H1 (cell line): ENCODE results near the gene CLIC3. TPM values are rescaled to one million over a fixed set of nuclear protein-coding genes. Genes with fewer than 3 reads are reported as not detected.

Source experiments
- CTCF ChIA-PET: fragments of 300-600 bp; sonication (Branson Sonifier 250); formaldehyde crosslinking; loops from one replicate; lab custom pipeline; 2021; ENCODE audit not compliant: partially characterized antibody; lab: Charles Lee
- POLR2A ChIA-PET: fragments of 300-600 bp; sonication (Branson Sonifier 250); formaldehyde crosslinking; loops from one replicate; lab custom pipeline; 2021; ENCODE audit warnings: inconsistent platforms; ENCODE audit not compliant: partially characterized antibody; lab: Charles Lee
- DNase-seq, 2 experiments: peaks; one replicate each; pipeline versions ENCODE4 v3.0.0 to v3.0.0-alpha.2; 2010 to 2022; ENCODE audit warnings: low spot score in 2 of 2, low read depth in 1 of 2, mixed read lengths in 1 of 2
- FAIRE-seq: peaks from 2 replicates; lab custom pipeline; 2011; peaks lifted over from hg19 to GRCh38; lab: Jason Lieb, UNC
- H2AFZ ChIP-seq: 2 replicates; pipeline ENCODE4 v1.8.1; 2012; ENCODE audit warnings: low read length, inconsistent platforms
- H2AK5ac ChIP-seq: 2 replicates; pipeline ENCODE4 v1.6.1; 2013; ENCODE audit warnings: low read depth, low read length
- H2BK120ac ChIP-seq: replicated peaks from 2 replicates; pipeline ENCODE3; 2013; ENCODE audit warnings: low read depth, low read length, inconsistent platforms
- H2BK12ac ChIP-seq: 2 replicates; pipeline ENCODE4 v1.6.1; 2013; ENCODE audit warnings: low read depth, low read length
- H2BK15ac ChIP-seq: 2 replicates; pipeline ENCODE4 v1.6.1; 2013; ENCODE audit warnings: low read length
- H2BK20ac ChIP-seq: 2 replicates; pipeline ENCODE4 v1.6.1; 2013; ENCODE audit warnings: low read length
- H2BK5ac ChIP-seq: 2 replicates; pipeline ENCODE4 v1.6.1; 2013; ENCODE audit warnings: low read depth, low read length
- H3K14ac ChIP-seq: 2 replicates; pipeline ENCODE4 v1.6.1; 2013; ENCODE audit warnings: inconsistent platforms; ENCODE audit not compliant: insufficient read length
- H3K18ac ChIP-seq: 2 replicates; pipeline ENCODE4 v1.6.1; 2013; ENCODE audit warnings: low read length; ENCODE audit errors: extremely low read depth
- H3K23ac ChIP-seq: 2 replicates; pipeline ENCODE4 v1.6.1; 2013; ENCODE audit warnings: inconsistent platforms; ENCODE audit not compliant: insufficient read length
- H3K23me2 ChIP-seq: 2 replicates; pipeline ENCODE4 v1.6.1; 2013; ENCODE audit warnings: low read depth, low read length
- H3K27ac ChIP-seq: 2 replicates; pipeline ENCODE4 v1.6.1; 2011; ENCODE audit warnings: low read depth, low read length, inconsistent platforms
- H3K27me3 ChIP-seq, 4 experiments: replicated peaks in 1 of 4; 1 replicate in 1 of 4; 2 replicates in 3 of 4; pipeline versions ENCODE4 v1.6.1 to v1.8.1; 2011 to 2013; ENCODE audit warnings: low read length in 3 of 4, mild to moderate bottlenecking in 3 of 4, inconsistent platforms in 2 of 4, mixed read lengths in 2 of 4, moderate library complexity in 1 of 4; ENCODE audit not compliant: control insufficient read depth in 3 of 4, insufficient read depth in 3 of 4; ENCODE audit errors: extremely low read depth in 1 of 4
- H3K36me3 ChIP-seq, 4 experiments: 2 replicates each; pipeline versions ENCODE4 v1.6.1 to v1.8.1; 2011 to 2013; ENCODE audit warnings: mild to moderate bottlenecking in 4 of 4, low read length in 3 of 4, moderate library complexity in 2 of 4, control low read depth in 1 of 4, inconsistent platforms in 1 of 4; ENCODE audit not compliant: insufficient read depth in 4 of 4, control insufficient read depth in 2 of 4
- H3K4ac ChIP-seq: replicated peaks from 2 replicates; pipeline ENCODE3; 2013; ENCODE audit warnings: low read length, low read depth, mixed read lengths, inconsistent platforms; ENCODE audit not compliant: insufficient read length
- H3K4me1 ChIP-seq, 4 experiments: replicated peaks in 1 of 4; 1 replicate in 1 of 4; 2 replicates in 3 of 4; pipeline versions ENCODE4 v1.6.1 to v1.8.1; 2011 to 2013; ENCODE audit warnings: low read length in 3 of 4, inconsistent platforms in 2 of 4, mixed read lengths in 1 of 4; ENCODE audit not compliant: insufficient read depth in 4 of 4, control insufficient read depth in 3 of 4
- H3K4me2 ChIP-seq, 2 experiments: 2 replicates each; pipeline versions ENCODE4 v1.6.1 to v1.8.1; 2011 to 2013; ENCODE audit warnings: low read depth in 2 of 2, low read length in 2 of 2, control low read depth in 1 of 2, inconsistent platforms in 1 of 2, mild to moderate bottlenecking in 1 of 2; ENCODE audit not compliant: insufficient read depth in 1 of 2
- H3K4me3 ChIP-seq, 4 experiments: fragments of 200-600, 300-600 bp in 1 of 4; sonication (generic), shearing (Covaris generic), sonication (Bioruptor Twin) in 1 of 4; 2 replicates each; pipeline versions ENCODE4 v1.5.1 to v1.8.1; 2011 to 2016; ENCODE audit warnings: low read length in 4 of 4, low read depth in 3 of 4, control low read depth in 2 of 4, inconsistent platforms in 2 of 4, mild to moderate bottlenecking in 2 of 4, mixed read lengths in 1 of 4, moderate library complexity in 1 of 4; ENCODE audit not compliant: insufficient read depth in 2 of 4; ENCODE audit errors: extremely low read depth in 1 of 4
- H3K56ac ChIP-seq: replicated peaks from 2 replicates; pipeline ENCODE3; 2013; ENCODE audit warnings: low read depth, mild to moderate bottlenecking, mixed read lengths, low read length, inconsistent platforms; ENCODE audit not compliant: insufficient read length
- H3K79me1 ChIP-seq: 2 replicates; pipeline ENCODE4 v1.6.1; 2013; ENCODE audit warnings: low read depth, low read length, control low read depth
- H3K79me2 ChIP-seq, 2 experiments: 2 replicates each; pipeline versions ENCODE4 v1.6.1 to v1.8.1; 2012 to 2013; ENCODE audit warnings: low read length in 2 of 2, mild to moderate bottlenecking in 2 of 2, inconsistent platforms in 1 of 2; ENCODE audit not compliant: insufficient read depth in 2 of 2, control insufficient read depth in 1 of 2
- H3K9ac ChIP-seq, 4 experiments: replicated peaks in 1 of 4; 1 replicate in 1 of 4; 2 replicates in 3 of 4; pipeline versions ENCODE4 v1.6.1 to v1.8.1; 2011 to 2013; ENCODE audit warnings: low read depth in 3 of 4, low read length in 3 of 4, control low read depth in 2 of 4, mild to moderate bottlenecking in 2 of 4, moderate library complexity in 2 of 4, inconsistent platforms in 1 of 4; ENCODE audit errors: extremely low read depth in 1 of 4
- H3K9me3 ChIP-seq, 2 experiments: 2 replicates each; pipeline versions ENCODE4 v1.6.1 to v1.8.1; 2012 to 2013; ENCODE audit warnings: mild to moderate bottlenecking in 2 of 2, moderate library complexity in 2 of 2, control low read depth in 1 of 2, inconsistent platforms in 1 of 2, low read depth in 1 of 2, low read length in 1 of 2, mixed read lengths in 1 of 2; ENCODE audit not compliant: insufficient read depth in 2 of 2
- H4K20me1 ChIP-seq, 2 experiments: replicated peaks in 1 of 2; 2 replicates each; pipeline versions ENCODE3 to v1.8.1; 2011 to 2013; ENCODE audit warnings: inconsistent platforms in 2 of 2, low read length in 2 of 2, mild to moderate bottlenecking in 1 of 2; ENCODE audit not compliant: insufficient read depth in 2 of 2, control insufficient read depth in 1 of 2
- H4K5ac ChIP-seq: 2 replicates; pipeline ENCODE4 v1.6.1; 2013; ENCODE audit warnings: low read length, low read depth, mixed read lengths, inconsistent platforms; ENCODE audit not compliant: insufficient read length
- H4K8ac ChIP-seq: 2 replicates; pipeline ENCODE4 v1.8.0; 2013; ENCODE audit warnings: mild to moderate bottlenecking, moderate library complexity, low read length, inconsistent platforms; ENCODE audit not compliant: insufficient read depth; ENCODE audit errors: extremely low read depth
- H4K91ac ChIP-seq: replicated peaks from 2 replicates; pipeline ENCODE3; 2013; ENCODE audit warnings: low read length, mixed read lengths, inconsistent platforms; ENCODE audit not compliant: insufficient read length
- RXRA ChIP-seq: IDR thresholded peaks from 2 replicates; pipeline ENCODE4 v1.6.1; 2011; ENCODE audit warnings: low read depth, mild to moderate bottlenecking, low read length, moderate library complexity; ENCODE audit not compliant: insufficient read depth
- SUZ12 ChIP-seq: fragments of 200-600 bp; sonication (generic); IDR thresholded peaks from 2 replicates; pipeline ENCODE4 v1.6.1; 2012; ENCODE audit warnings: mild to moderate bottlenecking, inconsistent platforms, low read length, moderate library complexity, mixed read lengths
- TAF1 ChIP-seq: IDR thresholded peaks from 2 replicates; pipeline ENCODE4 v1.6.1; 2011; ENCODE audit warnings: mild to moderate bottlenecking, low read depth, low read length
- ZNF274 ChIP-seq: IDR thresholded peaks from 2 replicates; pipeline ENCODE4 v1.7.0; 2012; ENCODE audit warnings: low read length, borderline replicate concordance; ENCODE audit errors: extremely low read depth
- WGBS, 2 experiments: shearing (Covaris generic) in 1 of 2; methylation state at CpG; one replicate each; pipeline versions ENCODE4 v1.1.6 to v1.1.7; 2013 to 2015; ENCODE audit warnings: low lambda C conversion rate in 2 of 2, mixed read lengths in 2 of 2, inconsistent platforms in 1 of 2, low coverage in 1 of 2, missing lambda C conversion rate in 1 of 2; ENCODE audit not compliant: insufficient replicate concordance in 2 of 2, insufficient coverage in 1 of 2, insufficient read length in 1 of 2; ENCODE audit errors: extremely low coverage in 1 of 2, missing lambda C conversion rate in 1 of 2; 5-methylcytosine and 5-hydroxymethylcytosine counted together
- polyA plus RNA-seq, 7 experiments: library from polyadenylated mRNA; depleted of rRNA in 3 of 7; stranded (reverse) in 5 of 7; unstranded in 2 of 7; fragments of >200 nt in 5 of 7; fragments of 200-250 nt in 2 of 7; gene quantifications; 1 replicate in 5 of 7; 2 replicates in 1 of 7; 4 replicates in 1 of 7; pipeline versions ENCODE4 v1.2.1 to v1.2.3, GENCODE V29; 2011 to 2013; ENCODE audit warnings: missing spikeins in 2 of 7, mixed read lengths in 2 of 7
- total RNA-seq: library from RNA; stranded (reverse); fragmentation: NEBNext Ultra II Directional; extraction: Animal tissue kit (Norgen Biotek cat#: 25700); gene quantifications from 2 replicates; pipeline ENCODE4 v1.2.1, GENCODE V29; 2021
- TF ChIP-seq, protein P1 (sequence below): IDR thresholded peaks from 2 replicates; pipeline ENCODE4 v1.6.1; 2011; ENCODE audit warnings: low read depth, mild to moderate bottlenecking, low read length; ENCODE audit not compliant: insufficient read depth

The CLIC3 gene
- total and polyA plus RNA-seq, 2 of the 8 experiments (the other 6 are each of a cell fraction or from before 2014, with no cell fraction given), result 0.12 TPM; not detected in 1

DNA sequence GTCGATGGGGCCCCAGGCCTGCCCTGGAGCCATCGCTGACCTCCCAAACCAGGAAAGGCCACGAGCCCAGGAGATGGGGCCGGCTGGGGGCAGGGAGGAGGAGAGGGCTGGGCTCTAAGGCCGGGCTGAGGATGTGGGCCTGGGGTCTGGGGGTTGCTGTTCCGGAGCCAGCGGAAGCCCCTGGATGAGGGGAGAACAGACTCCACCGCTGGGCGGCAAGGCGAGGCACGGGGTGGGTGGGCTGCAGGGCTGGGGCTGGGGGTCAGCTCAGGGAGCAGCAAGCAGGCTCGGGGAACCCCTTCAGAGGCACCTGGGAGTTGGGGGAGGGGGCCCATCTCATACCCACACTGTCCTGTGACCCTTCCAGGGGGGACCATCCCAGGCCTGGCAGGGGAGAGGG, 32.6 kb downstream of the CLIC3 start:
- no peak overlapping the region for H4K5ac ChIP-seq
- ChIA-PET CTCF (interaction anchor here (0.6 to 5.6 kb wide), 4 partner anchors 11 to 128 kb away, joined by 3 to 32 read pairs (median 4); partner anchors contain the start of gene PTGDS), POLR2A (interaction anchor here (1.9 kb wide), 1 partner anchor 13 kb away, joined by 5 read pairs; no protein-coding TSS in a partner anchor)
- no peak overlapping the region for H2AFZ ChIP-seq
- H4K8ac ChIP-seq, result no peak overlapping the region
- H3K27me3 ChIP-seq, result no peaks in the 10 kb centered on the region
- no peaks in the 10 kb centered on the region for H3K9me3 ChIP-seq
- no peak for DNase-seq
- no peak overlapping the region for H2BK20ac ChIP-seq
- no peak overlapping the region for H3K18ac ChIP-seq
- FAIRE-seq, result no peak
- H4K20me1 ChIP-seq, result no peaks in the 10 kb centered on the region
- no peaks in the 10 kb centered on the region for H3K23me2 ChIP-seq
- no peak overlapping the region for H3K4me3 ChIP-seq
- no peak overlapping the region for H2BK5ac ChIP-seq
- H2BK120ac ChIP-seq, result no peak overlapping the region
- no peak overlapping the region for H3K14ac ChIP-seq
- no peak overlapping the region for H3K4ac ChIP-seq
- WGBS, 2 experiments, result 70% methylated on average over 3 of the region's 12 CpGs; no CpG with 5 or more reads in 1 of the 2 experiments
- H3K56ac ChIP-seq, result no peak overlapping the region
- H3K27ac ChIP-seq, result no peak overlapping the region
- H2BK12ac ChIP-seq, result 0 out of 2 replicates have a peak overlapping the region, but pooled peaks have one; percentile 75
- no peak overlapping the region for H2BK15ac ChIP-seq
- no peak overlapping the region for H4K91ac ChIP-seq
- H3K36me3 ChIP-seq, result no peaks in the 10 kb centered on the region
- no peak overlapping the region for H3K9ac ChIP-seq
- H3K23ac ChIP-seq, result no peak overlapping the region
- H3K4me2 ChIP-seq, result no peak overlapping the region
- no peak overlapping the region for H2AK5ac ChIP-seq
- no peaks in the 10 kb centered on the region for H3K79me2 ChIP-seq
- H3K4me1 ChIP-seq, result peaks cover 0 to 8% (median 5%) of the 10 kb centered on the region in 4 experiments; a peak in 5 of 7 replicates
- H3K79me1 ChIP-seq, result no peaks in the 10 kb centered on the region; the same call in 1 of the 2 replicates
- no peak for TF ChIP-seq ZNF274
- no peak for TF ChIP-seq SUZ12
- TF ChIP-seq TAF1, result no peak
- TF ChIP-seq, protein P1, sequence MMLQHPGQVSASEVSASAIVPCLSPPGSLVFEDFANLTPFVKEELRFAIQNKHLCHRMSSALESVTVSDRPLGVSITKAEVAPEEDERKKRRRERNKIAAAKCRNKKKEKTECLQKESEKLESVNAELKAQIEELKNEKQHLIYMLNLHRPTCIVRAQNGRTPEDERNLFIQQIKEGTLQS, result no peak
- no peak for TF ChIP-seq RXRA
